Activated T-cell treated with anti-CD3 and anti-CD28 coated beads, Interleukin-2, amount 50 U/mL, for 24 hours (primary cell): ENCODE data around the gene TMEM238.
A peak's percentile ranks its signal among the peaks of the same experiment; 100 is the strongest.

ENCODE experiments used
- DNase-seq: peaks from one replicate; pipeline ENCODE4 v3.0.0-alpha.2; 2020
- H3K27ac Mint-ChIP-seq: 2 replicates; pipeline ENCODE4 v1.8.0; 2020; ENCODE audit warnings: mild to moderate bottlenecking, mixed read lengths
- H3K27me3 Mint-ChIP-seq: 2 replicates; pipeline ENCODE4 v1.8.0; 2020; ENCODE audit warnings: mixed read lengths
- H3K36me3 Mint-ChIP-seq: 2 replicates; pipeline ENCODE4 v1.8.0; 2020; ENCODE audit warnings: low read depth, mixed read lengths
- H3K4me1 Mint-ChIP-seq: 2 replicates; pipeline ENCODE4 v1.8.0; 2020; ENCODE audit warnings: low read depth, mixed read lengths
- H3K4me3 Mint-ChIP-seq: 2 replicates; pipeline ENCODE4 v1.8.0; 2020; ENCODE audit warnings: mild to moderate bottlenecking, moderate library complexity, mixed read lengths
- H3K9me3 Mint-ChIP-seq: 2 replicates; pipeline ENCODE4 v1.8.0; 2020; ENCODE audit warnings: mixed read lengths

Gene TMEM238

DNA sequence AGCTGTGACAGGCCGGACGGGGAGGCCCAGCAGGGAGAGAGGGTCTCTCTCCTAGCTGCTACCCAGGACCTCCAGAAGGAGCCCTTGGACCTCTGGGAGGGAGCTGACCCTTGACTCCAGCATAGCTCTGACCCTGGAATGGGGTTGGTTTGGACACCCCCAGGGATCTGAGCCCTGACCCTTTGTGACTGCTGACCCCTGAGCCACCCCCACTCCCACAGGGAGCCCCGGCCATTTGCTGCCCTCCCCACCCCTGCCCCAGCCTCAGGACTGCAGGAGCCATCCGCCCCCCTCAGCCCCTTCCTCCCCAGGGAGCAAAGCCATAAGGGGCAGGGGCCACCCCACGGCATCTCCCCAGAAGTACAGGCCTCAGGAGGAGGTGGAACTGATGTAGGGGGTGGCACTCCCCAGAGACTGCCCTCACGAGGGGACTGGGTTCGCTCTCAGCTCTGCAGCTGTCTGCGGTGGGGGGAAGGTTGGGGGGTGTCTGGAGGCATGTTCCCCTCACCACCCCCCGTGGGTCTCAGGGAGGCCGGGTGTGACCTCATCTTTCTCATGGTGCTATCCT is 36.6 kb downstream of the TMEM238 start:
- Mint-ChIP-seq H3K27ac (no peak overlapping the region), H3K27me3 (peaks cover 22% of the 10 kb centered on the region), H3K9me3 (no peaks in the 10 kb centered on the region), H3K4me1 (peaks cover 1% of the 10 kb centered on the region), H3K4me3 (no peak overlapping the region), H3K36me3 (peaks cover 32% of the 10 kb centered on the region)
- no peak for DNase-seq

DNA sequence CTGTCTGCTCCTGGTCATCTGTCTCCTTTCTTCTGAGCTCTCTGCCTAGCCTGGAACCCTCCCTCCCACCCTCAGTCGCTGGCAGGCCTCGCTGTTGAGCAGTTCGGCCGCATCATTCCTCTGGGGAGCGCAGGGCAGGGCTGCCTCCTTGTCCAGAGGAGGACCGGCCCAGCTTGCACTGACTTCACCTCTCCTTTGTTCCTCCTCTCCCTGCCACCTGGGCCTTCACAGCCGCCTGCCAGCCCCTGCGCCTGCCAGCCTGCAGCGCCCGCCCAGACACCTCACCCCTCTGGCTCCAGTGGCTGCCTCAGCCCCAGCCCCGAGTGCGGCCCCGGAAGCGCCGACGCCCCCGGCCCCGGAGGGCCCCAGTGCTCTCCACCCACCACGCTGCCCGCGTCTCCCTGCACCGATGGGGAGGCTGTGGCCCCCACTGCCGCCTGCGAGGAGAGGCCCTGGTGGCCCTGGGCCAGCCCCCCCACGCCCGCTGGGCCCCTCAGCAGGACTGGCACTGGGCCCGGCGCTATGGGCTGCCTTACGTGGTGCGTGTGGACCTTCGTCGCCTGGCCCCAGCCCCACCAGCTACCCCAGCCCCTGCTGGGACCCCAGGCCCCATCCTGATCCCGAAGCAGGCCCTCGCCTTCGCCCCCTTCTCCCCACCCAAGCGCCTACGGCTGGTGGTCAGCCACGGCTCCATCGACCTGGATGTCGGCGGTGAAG is 37.2 kb downstream of the TMEM238 start:
- DNase-seq = no peak

DNA sequence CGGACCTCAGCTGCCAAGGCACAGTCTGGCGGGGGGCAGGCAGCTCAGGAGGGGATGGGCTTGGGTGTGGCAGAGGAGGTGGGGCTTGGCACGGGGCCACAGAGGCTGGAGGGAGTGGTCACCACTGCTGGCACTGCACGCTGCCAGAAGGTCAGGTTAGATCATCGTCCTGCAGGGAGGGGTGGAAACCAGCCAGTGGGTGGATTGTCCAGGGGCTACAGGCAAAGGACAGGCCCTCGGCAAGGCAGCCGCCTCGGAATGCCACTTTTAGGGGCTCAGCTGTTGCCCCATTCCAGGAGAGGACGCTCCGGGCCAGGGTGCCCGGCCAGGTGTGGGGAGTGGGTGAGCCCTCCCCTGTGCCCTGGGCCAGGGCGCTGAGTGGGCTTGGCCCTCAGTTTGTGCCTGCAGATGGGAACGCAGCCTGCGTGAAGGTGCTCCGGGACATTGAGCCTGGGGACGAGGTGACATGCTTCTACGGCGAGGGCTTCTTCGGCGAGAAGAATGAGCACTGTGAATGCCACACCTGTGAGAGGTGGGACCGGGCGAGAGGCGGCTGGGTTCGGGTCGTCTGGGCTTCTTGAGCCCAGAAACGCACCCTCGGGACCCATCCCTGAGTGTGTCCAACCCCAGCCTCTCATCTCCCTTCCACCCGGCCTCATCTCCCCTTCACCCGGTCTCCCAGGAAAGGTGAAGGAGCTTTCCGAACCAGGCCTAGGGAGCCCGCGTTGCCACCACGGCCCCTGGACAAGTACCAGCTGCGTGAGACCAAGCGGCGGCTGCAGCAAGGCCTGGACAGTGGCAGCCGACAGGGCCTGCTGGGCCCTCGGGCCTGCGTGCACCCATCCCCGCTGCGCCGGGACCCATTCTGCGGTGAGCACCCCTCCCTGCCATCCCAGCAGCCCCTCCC is 38.0 kb downstream of the TMEM238 start:
- Mint-ChIP-seq H3K27me3 (peaks cover 8% of the 10 kb centered on the region), H3K36me3 (peaks cover 41% of the 10 kb centered on the region), H3K9me3 (no peaks in the 10 kb centered on the region), H3K4me1 (peaks cover 5% of the 10 kb centered on the region), H3K27ac (no peak overlapping the region), H3K4me3 (no peak overlapping the region)
- DNase-seq = no peak

More for the DNA sequence above, 37.2 kb downstream of the TMEM238 start:
- no peaks in the 10 kb centered on the region for H3K9me3 Mint-ChIP-seq
- H3K4me3 Mint-ChIP-seq = no peak overlapping the region
- peaks cover 35% of the 10 kb centered on the region for H3K36me3 Mint-ChIP-seq
- no peak overlapping the region for H3K27ac Mint-ChIP-seq
- no peaks in the 10 kb centered on the region for H3K4me1 Mint-ChIP-seq
- H3K27me3 Mint-ChIP-seq = peaks cover 16% of the 10 kb centered on the region

DNA sequence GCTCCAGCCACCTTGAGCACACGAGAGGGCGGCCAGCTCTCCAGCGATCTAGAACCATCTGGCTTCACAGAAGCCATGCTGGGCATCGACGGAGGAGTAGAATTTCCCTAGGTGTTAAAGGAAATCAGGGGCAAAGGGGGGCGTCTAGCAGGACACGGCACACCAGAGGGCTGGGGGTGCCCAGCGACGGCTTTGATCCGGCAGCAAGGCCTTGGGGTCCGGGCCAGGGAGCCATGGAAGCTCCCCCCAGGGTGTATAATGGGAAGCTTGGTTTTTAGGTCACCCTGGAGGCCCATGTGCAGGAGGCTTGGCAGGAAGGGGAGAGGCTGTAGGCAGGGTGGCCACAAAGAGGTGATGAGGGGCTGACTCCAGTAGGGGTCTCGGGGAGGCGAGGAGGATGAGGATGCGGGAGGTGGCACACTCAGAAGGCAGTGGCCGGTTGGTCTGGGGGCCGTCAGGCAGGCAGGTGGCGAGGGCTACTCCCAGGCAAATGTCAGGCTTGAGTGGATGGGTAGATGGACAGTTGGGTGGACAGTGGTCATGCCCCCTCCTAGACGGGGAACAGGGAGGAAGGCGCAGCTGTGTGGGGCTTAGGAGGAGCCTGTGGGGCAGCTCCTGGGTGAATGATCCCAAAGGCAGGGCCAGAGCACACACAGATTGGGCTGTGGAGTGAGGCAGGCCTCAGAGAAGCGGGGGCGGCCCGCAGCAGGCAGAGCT is 38.8 kb downstream of the TMEM238 start:
- H3K36me3 Mint-ChIP-seq = peaks cover 41% of the 10 kb centered on the region
- no peak for DNase-seq
- H3K9me3 Mint-ChIP-seq = no peaks in the 10 kb centered on the region
- peaks cover 9% of the 10 kb centered on the region for H3K4me1 Mint-ChIP-seq
- no peaks in the 10 kb centered on the region for H3K27me3 Mint-ChIP-seq
- no peak overlapping the region for H3K4me3 Mint-ChIP-seq
- H3K27ac Mint-ChIP-seq = no peak overlapping the region

DNA sequence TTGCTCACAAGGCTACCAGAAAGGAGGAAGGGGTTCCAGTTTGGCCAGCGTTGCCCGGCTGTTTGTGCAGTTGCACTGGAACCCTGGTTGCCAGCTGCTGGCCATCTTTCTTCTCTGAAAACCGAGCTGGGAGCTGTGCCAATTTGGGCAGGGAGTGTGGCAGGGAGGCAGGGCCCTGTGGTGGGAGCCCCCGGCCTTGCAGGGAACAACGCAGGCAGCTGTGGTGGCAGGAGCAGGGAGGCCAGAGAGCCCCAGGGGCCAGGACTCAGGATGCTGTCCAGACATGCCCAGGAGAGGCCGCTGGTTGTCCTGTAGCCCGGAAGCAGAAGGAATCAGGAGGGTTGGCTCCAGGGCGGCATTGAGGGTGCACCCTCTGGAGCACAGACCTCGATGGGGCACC is 39.6 kb downstream of the TMEM238 start:
- H3K4me3 Mint-ChIP-seq = no peak overlapping the region
- H3K36me3 Mint-ChIP-seq = peaks cover 41% of the 10 kb centered on the region
- no peak for DNase-seq
- peaks cover 9% of the 10 kb centered on the region for H3K4me1 Mint-ChIP-seq
- H3K27ac Mint-ChIP-seq = no peak overlapping the region
- H3K27me3 Mint-ChIP-seq = no peaks in the 10 kb centered on the region
- H3K9me3 Mint-ChIP-seq = no peaks in the 10 kb centered on the region

GRCh38 chr19:55341595-55342531 is 42.2 kb downstream of the TMEM238 start:
- Mint-ChIP-seq H3K36me3 (peaks cover 37% of the 10 kb centered on the region), H3K27ac (peak overlapping the region; percentile 57), H3K27me3 (no peaks in the 10 kb centered on the region), H3K9me3 (no peaks in the 10 kb centered on the region), H3K4me1 (peaks cover 17% of the 10 kb centered on the region), H3K4me3 (peak overlapping the region; percentile 73)
- no peak for DNase-seq

DNA sequence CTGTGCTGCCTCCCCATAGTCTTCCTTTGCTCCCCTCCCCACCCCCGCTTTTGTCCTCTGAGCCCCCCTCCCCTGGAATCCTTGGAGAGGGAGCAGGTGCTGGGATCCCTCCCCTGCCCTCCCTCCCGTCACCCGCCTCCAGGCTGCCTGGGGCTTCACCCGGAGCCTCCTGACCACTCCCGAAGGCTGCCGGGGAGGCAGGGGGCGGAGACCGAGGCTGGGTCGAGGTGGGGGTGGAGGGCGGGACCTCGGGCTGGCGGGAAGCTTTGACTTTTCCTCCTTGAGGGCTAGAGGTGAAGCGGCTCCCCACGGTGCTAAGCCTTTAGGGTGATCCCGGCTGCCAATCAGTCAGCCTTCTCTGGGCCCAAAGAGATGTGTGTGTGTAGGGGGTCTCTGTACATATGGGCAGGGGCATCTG is 42.9 kb downstream of the TMEM238 start:
- DNase-seq = peak; percentile 73
- H3K4me1 Mint-ChIP-seq = peaks cover 17% of the 10 kb centered on the region
- H3K36me3 Mint-ChIP-seq = peaks cover 37% of the 10 kb centered on the region
- no peaks in the 10 kb centered on the region for H3K9me3 Mint-ChIP-seq
- peak overlapping the region; percentile 84 for H3K4me3 Mint-ChIP-seq
- H3K27me3 Mint-ChIP-seq = peaks cover 2% of the 10 kb centered on the region
- H3K27ac Mint-ChIP-seq = peak overlapping the region; percentile 57

DNA sequence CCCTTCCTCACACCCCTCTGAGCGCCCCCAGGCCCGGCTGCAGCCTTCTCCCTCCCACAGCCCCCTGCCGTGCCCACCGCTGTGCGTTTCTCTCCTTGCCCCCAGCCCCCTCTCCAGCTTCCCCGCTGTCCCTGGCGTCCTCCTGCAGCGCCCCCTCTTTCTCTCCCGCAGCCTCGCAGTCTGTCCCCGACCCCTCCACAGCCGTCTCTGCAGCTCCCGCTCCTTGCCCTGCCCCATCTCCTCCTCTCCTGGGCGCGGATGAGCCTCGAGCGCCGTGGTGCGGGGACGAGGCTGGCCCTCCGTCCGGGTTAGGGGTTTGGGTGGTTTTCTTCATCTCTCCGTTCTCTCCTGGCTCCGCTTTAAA is 43.3 kb downstream of the TMEM238 start:
- no peak for DNase-seq
- Mint-ChIP-seq H3K9me3 (no peaks in the 10 kb centered on the region), H3K27ac (peak overlapping the region; percentile 80), H3K27me3 (peaks cover 2% of the 10 kb centered on the region), H3K4me1 (peaks cover 17% of the 10 kb centered on the region), H3K36me3 (peaks cover 36% of the 10 kb centered on the region), H3K4me3 (peak overlapping the region; percentile 84)

DNA sequence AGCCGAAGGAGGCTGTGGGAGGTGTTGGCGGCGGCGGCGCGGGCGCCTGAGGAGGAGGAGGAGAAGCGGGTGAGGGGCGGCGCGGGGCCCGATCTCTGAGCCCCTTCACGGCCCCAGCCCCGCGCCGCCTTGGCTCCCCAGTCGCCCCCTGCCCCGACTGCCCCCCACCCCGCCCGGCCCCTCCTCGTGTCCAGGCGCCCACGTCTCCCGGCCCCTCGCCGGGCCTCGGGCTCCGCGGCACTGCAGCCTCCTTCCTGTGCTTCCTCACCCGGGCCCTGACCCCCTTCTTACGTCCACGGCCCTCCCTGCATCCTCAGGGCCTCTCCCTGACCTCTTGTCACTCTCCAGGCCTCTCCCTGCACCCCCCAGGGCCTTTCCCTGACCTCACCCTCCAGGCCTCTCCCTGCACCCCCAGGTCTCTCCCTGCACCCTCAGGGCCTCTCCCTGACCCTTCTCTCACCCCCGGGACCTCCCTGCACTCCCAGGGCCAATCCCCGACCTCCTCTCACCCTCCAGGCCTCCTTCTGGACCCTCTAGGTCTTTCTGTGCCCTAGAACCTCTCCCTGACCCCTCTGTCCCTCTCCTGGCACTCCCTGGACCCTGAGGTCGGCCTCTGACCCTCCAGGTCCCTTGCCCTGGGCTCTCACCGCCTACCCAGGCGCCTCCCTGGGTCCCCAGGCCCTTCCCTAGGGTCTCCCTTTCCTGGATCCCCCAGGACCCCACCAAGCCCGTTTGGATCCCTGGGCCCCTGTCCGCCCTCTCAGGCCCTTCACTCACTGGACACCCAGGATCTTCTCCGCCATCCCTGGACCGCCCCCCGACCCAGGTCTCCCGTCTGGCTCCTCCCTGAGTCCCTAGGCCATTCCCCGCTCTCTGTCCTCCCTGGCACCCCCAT is 44.0 kb downstream of the TMEM238 start:
- Mint-ChIP-seq H3K36me3 (peaks cover 30% of the 10 kb centered on the region), H3K4me1 (peaks cover 17% of the 10 kb centered on the region), H3K9me3 (no peaks in the 10 kb centered on the region), H3K27me3 (peaks cover 2% of the 10 kb centered on the region), H3K4me3 (peak overlapping the region; percentile 84), H3K27ac (peak overlapping the region; percentile 95)
- DNase-seq = peak; percentile 36

- Mint-ChIP-seq H3K27ac (peak within 1 kb of the TSS; percentile 95), H3K27me3 (peaks cover 4% of the 10 kb centered on the region), H3K9me3 (no peaks in the 10 kb centered on the region), H3K4me3 (peak within 1 kb of the TSS; percentile 84), H3K4me1 (peaks cover 17% of the 10 kb centered on the region), H3K36me3 (peaks cover 24% of the 10 kb centered on the region)
- peak; percentile 100 for DNase-seq
Measured at GRCh38 chr19:55339105-55339888, 44.8 kb downstream of the TMEM238 start, which contains the start of gene KMT5C. KMT5C (plus strand) TSS chr19:55339876; CDS start chr19:55341937, 2,061 bp downstream.

DNA sequence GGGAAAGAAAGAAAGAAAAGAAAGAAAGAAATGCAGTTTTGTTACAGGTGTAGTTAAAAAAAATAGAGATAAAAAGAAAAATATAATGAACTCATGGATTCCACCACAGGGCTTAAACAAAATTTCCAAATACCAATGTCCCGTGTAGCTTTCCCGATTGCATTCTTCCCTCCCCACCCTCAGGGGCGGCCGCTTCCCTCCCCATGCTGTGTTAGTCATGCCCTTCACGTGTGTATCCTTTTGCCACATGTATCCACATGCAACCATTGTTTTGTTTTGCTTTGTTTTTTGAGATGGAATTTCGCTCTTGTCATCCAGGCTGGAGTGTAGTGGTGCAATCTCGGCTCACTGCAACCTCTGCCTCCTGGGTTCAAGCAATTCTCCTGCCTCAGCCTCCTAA is 48.0 kb downstream of the TMEM238 start:
- Mint-ChIP-seq H3K27ac (no peak overlapping the region), H3K36me3 (no peaks in the 10 kb centered on the region), H3K4me3 (no peak overlapping the region), H3K4me1 (peaks cover 12% of the 10 kb centered on the region), H3K27me3 (peaks cover 15% of the 10 kb centered on the region), H3K9me3 (no peaks in the 10 kb centered on the region)
- no peak for DNase-seq

- H3K4me3 Mint-ChIP-seq = no peak overlapping the region
- no peaks in the 10 kb centered on the region for H3K36me3 Mint-ChIP-seq
- DNase-seq = no peak
- peaks cover 17% of the 10 kb centered on the region for H3K27me3 Mint-ChIP-seq
- H3K9me3 Mint-ChIP-seq = no peaks in the 10 kb centered on the region
- H3K27ac Mint-ChIP-seq = no peak overlapping the region
- peaks cover 5% of the 10 kb centered on the region for H3K4me1 Mint-ChIP-seq
Measured at GRCh38 chr19:55333870-55334269, 50.2 kb downstream of the TMEM238 start.
